HG02678 (cell line): Measurements from ENCODE around the gene OXSR1.
"Not testable (repeated sequence)": the region's sequence is repeated elsewhere in the genome, so short reads cannot be mapped to it uniquely, and the experiment has no call there.

ENCODE experiments used
- ATAC-seq: cut with Tn5 transposase; IDR thresholded peaks from one replicate; pipeline ENCODE4 v1.9.1; 2021; ENCODE audit warnings: mild to moderate bottlenecking, moderate library complexity; ENCODE audit not compliant: unreplicated experiment

Gene OXSR1

DNA sequence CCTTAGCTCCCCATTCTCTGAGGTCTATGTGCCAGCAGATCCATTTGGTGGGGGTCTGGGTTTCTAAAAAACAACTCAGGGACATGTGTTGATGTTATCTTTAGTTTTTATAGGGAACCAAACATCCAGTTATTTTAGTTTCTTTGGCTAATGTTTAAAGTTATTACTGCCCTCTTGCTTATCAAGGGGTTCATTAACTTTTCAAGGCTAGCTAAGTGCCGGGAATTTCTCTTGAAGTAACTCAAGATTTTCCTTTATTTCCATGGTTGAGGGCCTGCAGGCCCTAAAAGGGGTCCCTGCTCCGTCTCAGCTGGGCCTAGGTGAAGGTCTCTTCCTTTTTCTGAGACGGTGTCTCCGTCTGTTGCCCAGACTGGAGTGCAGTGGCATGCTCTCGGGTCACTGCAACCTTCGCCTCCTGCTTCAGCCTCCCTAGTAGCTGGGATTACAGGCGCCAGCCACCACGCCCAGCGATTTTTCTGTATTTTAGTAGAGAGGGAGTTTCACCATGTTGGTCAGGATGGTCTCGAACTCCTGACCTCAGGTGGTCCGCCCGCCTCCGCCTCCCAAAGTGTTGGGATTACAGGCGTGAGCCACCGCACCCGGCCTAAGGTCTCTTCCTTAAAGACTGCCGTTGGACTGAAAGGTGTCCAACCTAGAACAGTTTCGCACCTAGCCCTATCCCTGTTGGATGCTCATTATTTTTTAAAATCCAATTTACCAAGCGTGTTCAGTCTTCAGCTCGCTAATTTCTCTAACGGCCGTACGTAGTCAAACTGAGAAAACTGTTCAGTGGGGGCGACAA, 1.3 kb upstream of the OXSR1 start:
- no peak for ATAC-seq

DNA sequence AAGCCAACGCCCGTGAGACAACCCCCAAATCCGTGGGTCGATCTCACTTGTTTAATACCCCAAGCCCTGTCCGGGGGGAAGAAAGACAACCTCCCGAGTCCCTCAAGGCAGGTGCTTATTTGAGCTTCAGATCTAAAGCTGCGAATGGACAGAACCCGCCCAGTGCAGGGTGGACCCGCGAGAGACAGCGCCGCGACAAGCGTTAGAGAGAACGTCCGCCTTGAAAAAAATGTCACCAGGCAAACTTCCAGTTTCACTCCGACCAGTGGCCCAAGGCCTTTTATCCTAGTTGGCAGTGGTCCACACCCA, 740 bp upstream of the OXSR1 start:
- no peak for ATAC-seq

DNA sequence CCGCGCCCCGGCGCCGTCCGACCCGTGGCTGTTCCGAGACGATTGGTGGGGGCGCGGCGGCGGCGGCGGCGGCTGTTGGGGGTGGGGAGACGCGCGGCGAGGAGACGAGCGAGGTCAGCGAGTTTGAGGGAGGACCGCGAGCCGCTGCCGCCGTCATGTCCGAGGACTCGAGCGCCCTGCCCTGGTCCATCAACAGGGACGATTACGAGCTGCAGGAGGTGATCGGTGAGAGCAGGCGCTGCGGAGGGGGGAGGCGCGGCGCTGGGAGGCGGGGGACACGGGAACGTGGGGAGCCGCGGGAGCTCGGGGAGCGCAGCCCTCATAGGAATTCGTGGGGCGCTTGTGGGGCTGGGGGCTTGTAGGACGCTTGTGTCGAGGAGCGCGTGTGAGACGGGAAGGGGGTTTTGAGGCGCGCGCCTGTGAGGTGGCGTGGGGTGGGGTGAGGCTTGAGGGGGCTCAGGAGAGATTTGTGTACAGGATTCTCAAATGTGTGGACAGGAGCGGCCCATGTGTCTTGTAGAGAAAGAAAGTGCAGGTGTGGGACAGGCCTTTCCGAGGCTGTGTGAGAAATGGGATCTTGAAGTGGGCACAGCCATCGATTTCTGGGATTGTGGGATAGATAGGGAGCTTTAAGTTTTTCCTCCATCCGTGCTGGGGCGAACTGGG, 518 bp downstream of the OXSR1 start:
- ATAC-seq, result no peak

DNA sequence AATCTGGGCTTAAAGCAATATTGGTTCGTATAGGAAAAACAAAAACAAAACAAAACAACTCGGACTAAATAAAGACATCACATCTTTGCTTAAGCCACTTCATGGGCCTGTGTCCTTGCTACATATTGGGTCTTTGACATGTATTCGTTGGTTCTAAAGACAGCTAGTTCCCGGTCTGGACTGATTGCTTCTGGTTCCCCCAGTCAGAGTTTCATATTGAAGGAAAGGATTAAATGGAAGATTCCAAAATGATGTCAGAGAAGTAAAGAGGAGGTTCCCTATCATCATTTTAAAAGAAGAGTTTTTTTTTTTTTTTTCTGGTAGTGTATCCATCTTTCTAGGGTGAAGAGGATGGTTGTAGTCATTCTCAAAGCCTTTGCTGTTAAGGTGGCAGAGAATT, 2.3 kb downstream of the OXSR1 start:
- no peak for ATAC-seq

DNA sequence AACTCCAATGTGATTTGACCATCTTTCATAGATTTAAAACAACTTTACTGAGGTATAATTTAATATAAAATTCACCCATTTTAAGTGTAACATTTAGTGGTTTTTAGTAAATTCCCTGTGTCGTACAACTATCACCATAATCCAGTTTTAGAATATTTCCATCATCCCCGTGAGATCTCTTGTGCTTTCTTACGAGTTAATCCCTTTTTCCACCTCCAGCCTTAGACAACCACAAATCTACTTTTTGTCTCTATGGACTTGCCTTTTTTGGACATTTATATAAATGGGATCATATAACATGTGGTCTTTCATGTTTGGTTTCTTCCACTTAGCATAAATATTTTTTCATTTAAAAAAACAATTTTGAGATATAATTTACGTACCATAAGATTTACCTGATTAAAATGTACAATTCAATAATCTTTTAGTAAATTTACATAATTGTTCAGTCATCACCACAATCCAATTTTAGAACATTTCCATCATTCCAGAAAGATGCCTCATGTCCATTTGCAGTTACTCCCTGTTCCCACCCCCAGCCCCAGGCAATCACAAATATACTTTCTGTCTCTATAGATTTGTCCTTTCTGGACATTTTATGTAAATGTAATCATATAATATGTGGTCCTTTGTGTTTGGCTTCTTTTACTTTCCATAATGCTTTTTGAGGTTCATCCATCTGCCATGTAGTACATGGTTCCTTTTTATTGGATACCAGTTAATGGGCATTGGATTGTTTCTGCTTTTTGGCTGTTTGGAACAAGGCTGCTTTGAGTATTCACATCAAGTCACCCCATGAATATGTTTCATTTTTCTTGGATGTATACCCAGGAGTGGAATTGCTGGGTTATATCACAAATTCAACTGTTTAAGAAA, 3.1 kb downstream of the OXSR1 start:
- ATAC-seq, result no peak

DNA sequence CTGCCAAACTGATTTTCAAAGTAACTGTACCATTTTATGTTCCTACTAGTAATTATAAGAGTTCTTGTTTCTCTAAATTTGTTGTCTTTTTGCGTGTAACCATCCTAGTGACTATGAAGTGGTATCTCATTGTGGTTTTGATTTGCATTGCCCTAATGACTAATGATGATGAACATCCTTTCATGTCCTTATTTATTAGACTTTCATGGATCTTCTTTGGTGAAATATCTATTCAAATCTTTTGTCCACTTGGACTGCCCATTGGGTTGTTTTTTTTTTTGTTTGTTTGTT, 3.6 kb downstream of the OXSR1 start:
- no peak for ATAC-seq

DNA sequence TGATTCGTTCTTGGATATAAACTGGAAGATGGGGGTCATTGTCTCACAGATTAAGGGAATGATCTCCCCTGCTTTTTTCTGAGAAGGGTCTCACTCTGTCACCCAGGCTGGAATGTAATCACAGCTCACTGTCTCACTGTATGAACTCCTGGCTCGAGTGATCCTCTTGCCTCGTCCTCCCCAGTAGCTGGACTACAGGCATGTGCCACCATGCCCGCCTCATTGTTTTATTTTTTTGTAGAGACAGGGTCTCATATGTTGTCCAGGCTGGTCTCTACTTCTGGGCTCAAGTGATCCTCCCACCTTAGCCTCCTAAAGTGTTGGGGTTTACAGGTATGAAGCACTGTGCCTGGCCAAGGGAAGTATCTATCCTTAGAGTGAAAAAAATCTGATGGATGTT, 5.4 kb downstream of the OXSR1 start:
- ATAC-seq, result no peak

DNA sequence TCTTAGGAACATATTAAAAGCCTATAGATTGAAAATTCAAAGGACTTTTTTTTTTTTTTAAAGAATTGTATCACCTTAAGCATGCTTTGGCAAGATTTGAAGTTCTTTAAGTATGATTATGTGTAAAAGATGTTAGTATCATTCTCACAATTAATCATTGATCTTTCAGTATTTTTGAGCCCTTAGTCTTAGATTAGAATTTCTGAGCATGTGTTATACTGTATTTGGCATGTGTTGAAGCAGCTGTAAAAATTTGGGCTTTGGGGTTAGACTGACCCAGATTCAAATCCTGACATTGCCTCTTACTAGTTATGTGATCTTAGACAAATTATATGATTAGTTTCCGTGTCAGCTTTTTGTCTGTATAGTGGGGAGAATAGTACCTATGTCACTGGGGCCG, 6.3 kb downstream of the OXSR1 start:
- ATAC-seq, result no peak

DNA sequence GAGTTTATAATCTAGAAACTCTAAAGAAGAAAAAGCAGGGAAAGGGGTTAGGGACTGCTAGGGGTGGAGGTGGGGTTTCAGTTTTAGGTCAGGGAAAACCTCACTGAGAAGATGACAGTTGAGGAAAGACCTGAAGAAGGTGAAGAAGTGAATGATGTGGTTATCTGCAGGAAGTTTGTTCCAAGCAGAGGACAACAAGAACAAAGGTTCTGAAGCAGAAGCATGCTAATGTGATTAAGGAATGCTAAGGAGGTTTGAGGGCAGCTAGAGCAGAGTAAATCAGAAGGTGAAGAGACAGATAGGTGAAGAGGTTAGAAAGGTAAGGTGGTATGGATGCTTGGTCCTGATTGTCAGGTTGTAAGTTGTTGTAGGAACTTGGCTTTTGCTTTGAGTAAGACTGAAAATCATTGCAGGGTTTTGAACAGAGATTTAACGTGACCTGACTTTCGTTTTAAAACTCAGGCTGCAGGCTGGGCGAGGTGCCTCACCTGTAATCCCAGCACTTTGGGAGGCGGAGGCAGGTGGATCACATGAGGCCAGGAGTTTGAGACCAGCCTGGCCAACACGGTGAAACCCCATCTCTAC, 8.6 kb downstream of the OXSR1 start:
- ATAC-seq, result peak; percentile 62

DNA sequence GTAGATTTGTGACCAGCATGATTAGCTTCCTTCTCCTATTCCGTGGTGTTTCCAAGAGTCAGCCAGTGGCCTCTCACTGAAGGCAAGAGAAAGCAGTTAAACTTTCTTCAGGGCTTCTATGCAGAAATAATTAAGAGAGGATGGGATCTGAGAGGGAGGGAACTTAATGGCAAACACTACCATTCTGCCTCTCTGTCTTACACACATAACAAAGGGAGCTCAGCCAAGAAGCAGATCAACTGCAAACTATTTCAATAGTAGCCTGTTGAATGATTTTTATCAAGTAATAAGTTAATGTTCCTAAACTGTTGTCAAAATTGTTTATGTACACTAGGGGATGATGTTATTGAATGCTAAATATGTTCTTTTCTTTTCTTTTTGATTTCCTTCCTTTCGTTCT, 11.8 kb downstream of the OXSR1 start:
- ATAC-seq, result no peak

DNA sequence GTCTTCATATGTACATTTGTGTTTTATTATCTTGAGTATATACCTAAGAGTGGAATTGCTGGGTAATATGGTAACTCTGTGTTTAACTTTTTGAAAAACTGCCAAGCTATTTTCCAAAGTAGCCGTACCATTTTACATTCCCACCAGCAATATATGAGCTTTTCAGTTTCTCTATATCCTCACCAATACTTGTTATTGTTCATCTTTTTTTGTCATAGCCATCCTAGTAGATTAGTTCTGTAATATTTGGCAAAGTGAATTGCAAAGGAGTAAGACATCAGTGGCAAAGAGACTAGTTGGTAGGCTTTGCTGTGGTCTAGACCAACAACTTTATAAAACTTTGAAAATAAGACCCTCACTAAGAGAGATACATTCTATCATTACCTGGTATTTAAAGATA, 21.4 kb downstream of the OXSR1 start:
- no peak for ATAC-seq

DNA sequence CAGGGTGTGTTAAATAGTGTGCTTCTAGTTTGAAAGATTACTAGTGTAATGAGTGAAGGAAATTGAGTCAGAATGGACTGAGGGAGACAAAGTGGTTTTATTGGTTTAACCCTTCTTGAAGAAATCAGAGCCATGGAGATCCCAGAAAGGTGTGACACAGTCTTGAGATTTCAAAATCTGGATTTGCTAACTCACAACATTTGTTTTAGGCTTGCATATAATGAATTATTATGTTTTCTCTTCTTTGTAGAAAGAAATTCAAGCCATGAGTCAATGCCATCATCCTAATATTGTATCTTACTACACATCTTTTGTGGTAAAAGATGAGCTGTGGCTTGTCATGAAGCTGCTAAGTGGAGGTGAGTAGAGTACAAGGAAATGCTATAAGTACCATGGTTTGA, 25.1 kb downstream of the OXSR1 start:
- ATAC-seq, result no peak

DNA sequence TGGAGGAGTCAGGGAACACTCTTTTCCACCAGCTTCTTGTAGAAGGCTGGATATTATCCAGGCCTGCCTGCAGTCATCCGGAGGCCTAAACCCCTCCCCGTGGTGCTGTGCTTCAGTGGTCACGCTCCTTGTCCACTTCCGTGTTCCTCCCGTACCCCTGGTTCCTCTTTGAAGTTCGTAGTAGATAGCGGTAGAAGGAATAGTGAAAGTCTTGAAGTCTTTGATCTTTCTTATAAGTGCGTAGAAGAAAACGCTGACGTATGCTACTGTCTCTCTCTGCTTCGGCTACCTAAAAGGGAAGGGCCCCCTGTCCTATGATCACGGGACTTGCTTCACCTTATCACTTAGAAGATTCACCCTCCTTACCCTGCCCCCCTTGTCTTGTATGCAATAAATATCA, 37.6 kb downstream of the OXSR1 start:
- ATAC-seq, result not testable (repeated sequence)

DNA sequence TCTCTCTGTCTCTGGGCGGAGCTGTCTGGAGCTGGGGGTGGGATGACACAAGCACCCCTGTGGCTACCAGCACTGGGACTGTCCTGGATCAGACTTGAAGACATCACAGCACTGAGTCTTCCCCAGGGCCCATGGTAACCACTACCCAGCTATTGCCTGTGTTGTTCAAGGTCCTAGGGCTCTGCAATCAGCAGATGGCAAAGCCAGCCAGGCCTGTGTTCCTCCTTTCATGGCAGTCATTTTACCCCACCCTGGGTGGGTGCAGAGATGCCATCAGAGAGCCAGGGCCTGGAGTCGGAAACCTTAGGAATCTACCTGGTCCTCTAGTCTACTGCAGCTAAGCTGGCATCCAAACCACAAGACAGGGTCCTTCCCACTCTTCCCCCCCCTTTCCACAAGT, 38.4 kb downstream of the OXSR1 start:
- no peak for ATAC-seq

DNA sequence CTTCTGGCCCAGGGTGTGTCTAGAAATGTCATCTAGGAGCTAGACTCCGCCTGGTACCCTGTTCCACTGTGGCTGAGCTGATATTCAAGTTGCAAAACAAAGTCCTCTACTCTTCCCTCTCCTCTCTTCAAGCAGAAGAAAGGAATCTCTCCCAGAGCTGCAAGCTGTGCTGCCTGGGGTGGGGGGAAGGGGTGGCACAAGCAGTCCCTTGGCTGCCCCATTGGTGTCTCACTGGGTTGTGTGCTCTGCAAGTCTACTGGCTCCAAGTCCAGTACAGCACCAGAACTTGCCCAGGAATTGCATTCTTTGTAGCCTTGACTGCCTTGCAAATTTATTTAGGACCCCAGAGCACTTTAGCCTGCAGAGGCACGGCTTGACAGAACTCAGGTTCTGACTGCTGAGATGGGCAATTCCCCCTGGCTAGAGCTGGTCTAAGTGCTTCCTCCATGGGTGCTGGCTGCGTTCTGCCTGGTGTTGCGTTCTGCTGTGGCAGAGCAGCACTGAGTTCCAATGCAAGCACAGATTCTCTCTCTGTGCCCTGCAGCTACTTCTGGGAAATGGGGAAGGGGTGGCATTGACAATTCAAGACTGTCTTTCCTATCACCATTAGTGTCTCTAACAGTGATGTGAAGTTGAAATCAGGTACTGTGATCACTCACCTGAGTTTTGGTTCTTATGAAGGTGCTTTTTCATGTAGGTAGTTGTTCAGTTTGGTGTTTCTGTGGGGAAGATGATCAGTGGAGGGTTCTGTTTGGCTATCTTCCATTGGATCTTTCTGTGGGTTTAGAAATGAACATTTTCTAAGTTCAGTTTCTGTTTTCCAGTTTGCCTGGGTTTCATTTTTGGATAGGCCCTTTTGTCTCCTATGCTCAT, 39.5 kb downstream of the OXSR1 start:
- no peak for ATAC-seq

DNA sequence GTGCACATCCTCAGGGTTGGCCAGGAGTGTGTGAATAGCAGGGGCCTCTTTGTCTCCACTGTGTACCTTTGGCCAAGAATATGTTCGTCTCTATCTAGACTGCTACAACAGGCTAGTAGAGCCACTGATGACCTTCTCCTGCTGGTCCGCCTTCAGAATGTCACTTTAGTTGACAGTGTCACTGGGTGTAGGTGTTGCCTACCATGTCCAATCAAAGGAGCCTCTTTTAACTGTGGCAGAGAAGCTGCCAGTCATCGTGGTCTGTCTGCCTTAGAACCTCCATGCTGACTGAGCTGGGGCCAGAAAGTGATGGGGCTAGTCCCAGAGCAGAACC, 40.1 kb downstream of the OXSR1 start:
- ATAC-seq, result no peak

DNA sequence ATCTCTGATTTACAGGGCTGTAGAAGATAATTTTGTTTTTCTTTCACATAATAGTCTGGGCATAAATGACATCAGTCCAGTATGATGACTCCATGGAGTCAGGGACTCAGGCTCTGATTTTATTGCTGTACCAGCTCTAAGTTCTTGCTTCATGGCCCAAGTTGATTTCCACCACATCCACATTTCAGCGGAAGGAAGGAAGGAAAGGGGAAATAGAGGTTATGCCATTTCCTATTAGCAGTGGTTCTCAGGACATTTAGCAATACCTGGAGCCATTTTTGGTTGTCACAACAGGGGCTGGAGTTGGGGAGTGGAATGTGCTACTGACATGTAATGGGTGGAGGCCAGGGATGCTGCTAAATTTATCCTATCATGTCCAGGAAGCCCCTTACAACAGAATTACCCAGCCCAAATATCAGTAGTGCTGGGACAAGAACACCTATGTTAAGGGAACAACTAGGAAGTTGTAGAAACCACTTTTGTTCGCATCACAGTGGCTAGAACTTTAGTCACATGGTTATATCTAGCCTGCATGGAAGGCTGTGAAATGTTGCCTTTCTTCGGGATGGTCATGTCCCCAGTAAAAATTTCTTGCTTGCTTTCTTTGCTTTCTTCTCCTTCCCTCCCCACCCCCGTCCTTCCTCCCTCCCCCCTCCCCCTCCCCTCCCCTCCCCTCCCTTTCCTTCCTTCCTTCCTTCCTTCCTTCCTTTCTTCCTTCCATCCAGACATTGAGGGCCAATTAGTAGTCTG, 42.1 kb downstream of the OXSR1 start:
- ATAC-seq, result no peak

DNA sequence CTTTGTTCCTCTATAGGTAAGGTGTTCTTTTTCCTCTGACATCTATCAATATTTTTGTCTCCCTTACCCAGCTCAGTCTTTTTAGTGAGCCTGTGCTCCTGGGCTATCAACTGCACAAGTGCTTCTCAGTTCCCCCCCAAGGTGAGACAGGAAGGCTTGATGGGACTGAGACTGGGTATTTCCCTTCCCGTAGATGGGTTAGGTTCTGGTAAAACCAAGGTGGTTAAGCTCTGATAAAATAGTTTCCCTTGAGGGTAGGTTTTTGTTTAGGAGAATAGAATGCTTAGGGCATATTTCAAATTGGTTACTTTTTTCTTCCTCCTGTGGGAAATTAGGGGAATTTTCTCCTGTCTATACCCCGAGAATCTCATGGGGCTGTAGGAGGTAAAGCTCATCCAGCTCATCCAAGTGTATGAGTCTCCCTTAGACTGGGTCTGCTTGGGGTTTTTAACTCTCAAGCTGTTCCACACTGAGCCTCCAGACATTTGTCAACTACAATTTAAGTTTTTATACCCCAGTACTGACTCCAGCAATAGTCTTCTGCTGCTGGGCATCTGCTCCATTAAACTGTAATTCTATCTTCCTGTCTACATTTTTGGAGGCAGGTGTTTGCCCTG, 44.9 kb downstream of the OXSR1 start:
- peak; percentile 84 for ATAC-seq

DNA sequence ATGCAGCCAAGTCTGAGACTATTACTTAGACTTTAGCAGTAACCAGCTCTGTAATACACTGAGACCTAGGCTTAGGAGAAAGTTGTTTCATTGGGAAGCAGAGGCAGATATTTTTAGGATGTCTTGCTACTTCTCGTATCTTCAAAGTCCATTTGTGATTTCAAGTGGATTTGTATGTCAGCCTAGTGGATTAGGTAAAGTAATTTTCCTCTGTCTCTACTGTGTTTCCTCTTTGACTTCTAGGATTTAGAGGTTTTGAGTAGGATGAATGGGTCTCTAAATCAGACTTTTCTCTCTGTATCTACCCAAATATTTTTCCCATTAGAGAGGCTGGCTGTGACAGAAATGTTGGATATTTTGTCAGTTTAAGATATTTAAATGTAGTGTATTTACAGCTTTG, 46.8 kb downstream of the OXSR1 start:
- no peak for ATAC-seq

DNA sequence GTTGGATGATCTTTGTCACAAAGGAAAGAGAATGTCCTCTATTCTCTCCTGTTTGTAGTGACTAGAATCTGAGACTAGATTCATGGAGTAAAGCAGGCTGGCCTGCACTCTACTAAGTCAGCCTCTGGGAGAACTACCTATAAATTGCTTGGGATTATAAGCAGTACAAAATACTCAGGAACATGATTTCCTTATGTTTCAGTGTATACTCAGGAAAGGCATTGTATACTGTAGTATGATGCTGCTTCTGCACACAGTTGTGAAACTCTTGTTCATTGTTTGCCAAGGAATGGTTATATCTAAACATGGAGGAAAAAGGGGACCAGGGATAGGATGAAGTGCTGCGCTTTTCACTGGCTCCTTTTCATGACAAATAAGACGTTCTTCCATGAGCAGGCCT, 49.2 kb downstream of the OXSR1 start:
- ATAC-seq, result no peak
